OCI-LY3 (cell line): ENCODE data around the gene ZNF831.

Experiments used
- H2AFZ ChIP-seq: fragments of 200-600, 300-600 bp; shearing (Covaris generic); 2 replicates; pipeline ENCODE4 v1.6.0; 2014; ENCODE audit warnings: antibody characterized with exemption, low read depth, low read length
- H3K27ac ChIP-seq: fragments of 200-600, 300-600 bp; sonication (generic); 2 replicates; pipeline ENCODE4 v1.5.1; 2014; ENCODE audit warnings: mild to moderate bottlenecking, low read length, moderate library complexity, mixed read lengths
- H3K27me3 ChIP-seq: fragments of 200-600, 300-600 bp; sonication (generic); 2 replicates; pipeline ENCODE4 v1.6.1; 2014; ENCODE audit warnings: low read depth, low read length, mixed read lengths
- H3K36me3 ChIP-seq: fragments of 200-600, 300-600 bp; sonication (generic); replicated peaks from 2 replicates; pipeline ENCODE3; 2014; ENCODE audit warnings: low read depth, low read length, mixed read lengths
- H3K4me1 ChIP-seq: fragments of 300-600, 200-600 bp; sonication (generic); 2 replicates; pipeline ENCODE4 v1.6.1; 2014; ENCODE audit warnings: low read length, mixed read lengths
- H3K4me2 ChIP-seq: fragments of 200-600, 300-600 bp; sonication (generic); 2 replicates; pipeline ENCODE4 v1.6.1; 2014; ENCODE audit warnings: low read length, mixed read lengths
- H3K4me3 ChIP-seq: fragments of 300-600, 200-600 bp; sonication (generic); 2 replicates; pipeline ENCODE4 v1.5.1; 2014; ENCODE audit warnings: antibody characterized with exemption, mild to moderate bottlenecking, low read length, moderate library complexity
- H3K79me2 ChIP-seq: fragments of 300-600, 200-600 bp; shearing (Covaris generic); 2 replicates; pipeline ENCODE4 v1.6.1; 2014; ENCODE audit warnings: mild to moderate bottlenecking, low read length, mixed read lengths
- H3K9ac ChIP-seq: fragments of 300-600, 200-600 bp; shearing (Covaris generic); 2 replicates; pipeline ENCODE4 v1.6.0; 2014; ENCODE audit warnings: mild to moderate bottlenecking, low read length, moderate library complexity
- H3K9me3 ChIP-seq: fragments of 200-600, 300-600 bp; shearing (Covaris generic); 2 replicates; pipeline ENCODE4 v1.6.1; 2014; ENCODE audit warnings: low read length, mixed read lengths; ENCODE audit not compliant: insufficient read depth
- H4K20me1 ChIP-seq: fragments of 200-600, 300-600 bp; sonication (generic); 2 replicates; pipeline ENCODE4 v1.6.1; 2016; ENCODE audit warnings: low read length, mixed read lengths; ENCODE audit not compliant: insufficient read depth
- EZH2phosphoT487 ChIP-seq: fragments of 200-600 bp; shearing (Covaris generic); IDR thresholded peaks from 2 replicates; pipeline ENCODE4 v1.6.1; 2018; ENCODE audit warnings: antibody characterized with exemption, mixed run types, low read depth
- TF ChIP-seq, protein P1 (sequence below): fragments of 200-600, 300-600 bp; sonication (generic); IDR thresholded peaks from 2 replicates; pipeline ENCODE4 v1.5.1; 2014; ENCODE audit warnings: antibody characterized with exemption, low read length, low read depth

ZNF831 gene

GRCh38 chr20:59141818-59142581 lies 21.6 kb upstream of the ZNF831 start:
- Histone ChIP-seq H3K27me3 (peaks cover 57% of the 10 kb centered on the region), H3K79me2 (no peaks in the 10 kb centered on the region), H2AFZ (no peak overlapping the region), H3K9ac (no peak overlapping the region), H3K36me3 (no peaks in the 10 kb centered on the region), H4K20me1 (no peaks in the 10 kb centered on the region), H3K4me2 (no peak overlapping the region), H3K4me1 (no peaks in the 10 kb centered on the region), H3K27ac (no peak overlapping the region), H3K4me3 (no peak overlapping the region), H3K9me3 (no peaks in the 10 kb centered on the region)
- TF ChIP-seq, protein P1, sequence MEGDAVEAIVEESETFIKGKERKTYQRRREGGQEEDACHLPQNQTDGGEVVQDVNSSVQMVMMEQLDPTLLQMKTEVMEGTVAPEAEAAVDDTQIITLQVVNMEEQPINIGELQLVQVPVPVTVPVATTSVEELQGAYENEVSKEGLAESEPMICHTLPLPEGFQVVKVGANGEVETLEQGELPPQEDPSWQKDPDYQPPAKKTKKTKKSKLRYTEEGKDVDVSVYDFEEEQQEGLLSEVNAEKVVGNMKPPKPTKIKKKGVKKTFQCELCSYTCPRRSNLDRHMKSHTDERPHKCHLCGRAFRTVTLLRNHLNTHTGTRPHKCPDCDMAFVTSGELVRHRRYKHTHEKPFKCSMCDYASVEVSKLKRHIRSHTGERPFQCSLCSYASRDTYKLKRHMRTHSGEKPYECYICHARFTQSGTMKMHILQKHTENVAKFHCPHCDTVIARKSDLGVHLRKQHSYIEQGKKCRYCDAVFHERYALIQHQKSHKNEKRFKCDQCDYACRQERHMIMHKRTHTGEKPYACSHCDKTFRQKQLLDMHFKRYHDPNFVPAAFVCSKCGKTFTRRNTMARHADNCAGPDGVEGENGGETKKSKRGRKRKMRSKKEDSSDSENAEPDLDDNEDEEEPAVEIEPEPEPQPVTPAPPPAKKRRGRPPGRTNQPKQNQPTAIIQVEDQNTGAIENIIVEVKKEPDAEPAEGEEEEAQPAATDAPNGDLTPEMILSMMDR: no peak
- no peak for TF ChIP-seq EZH2phosphoT487

DNA sequence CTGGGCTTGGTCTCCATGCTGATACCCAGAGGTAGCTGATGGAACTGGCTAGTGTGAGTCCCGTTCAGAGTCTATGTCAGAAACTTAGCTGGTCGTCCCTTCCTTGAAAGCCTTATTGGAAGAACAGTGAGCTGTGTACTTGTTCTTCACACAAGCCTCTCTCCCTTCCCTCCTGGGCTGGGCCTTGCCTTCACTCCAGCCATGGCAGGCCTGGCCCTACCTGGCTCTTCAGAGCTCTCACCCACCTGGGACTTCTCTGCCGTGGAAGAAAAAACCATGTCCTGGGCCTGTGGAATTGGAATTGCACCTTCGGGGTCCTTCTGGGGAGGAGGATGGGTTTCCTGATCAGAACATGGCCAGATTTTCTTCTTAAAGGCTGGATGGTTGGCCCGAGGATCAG lies 20.3 kb upstream of the ZNF831 start:
- Histone ChIP-seq H3K79me2 (no peaks in the 10 kb centered on the region), H3K4me1 (no peaks in the 10 kb centered on the region), H3K4me3 (no peak overlapping the region), H3K27me3 (peaks cover 55% of the 10 kb centered on the region), H3K27ac (no peak overlapping the region), H2AFZ (no peak overlapping the region), H3K4me2 (no peak overlapping the region), H4K20me1 (no peaks in the 10 kb centered on the region), H3K9me3 (no peaks in the 10 kb centered on the region), H3K9ac (no peak overlapping the region), H3K36me3 (no peaks in the 10 kb centered on the region)
- TF ChIP-seq, protein P1: no peak
- TF ChIP-seq EZH2phosphoT487: no peak

- no peak overlapping the region for H3K9ac ChIP-seq
- no peaks in the 10 kb centered on the region for H3K79me2 ChIP-seq
- H3K36me3 ChIP-seq: no peaks in the 10 kb centered on the region
- peaks cover 58% of the 10 kb centered on the region for H3K27me3 ChIP-seq
- TF ChIP-seq EZH2phosphoT487: no peak
- TF ChIP-seq, protein P1: no peak
- H2AFZ ChIP-seq: no peak overlapping the region
- no peaks in the 10 kb centered on the region for H4K20me1 ChIP-seq
- no peak overlapping the region for H3K27ac ChIP-seq
- H3K9me3 ChIP-seq: no peaks in the 10 kb centered on the region
- no peak overlapping the region for H3K4me3 ChIP-seq
- H3K4me1 ChIP-seq: no peaks in the 10 kb centered on the region
- no peak overlapping the region for H3K4me2 ChIP-seq
Observed at GRCh38 chr20:59144179-59144830, 19.3 kb upstream of the ZNF831 start.

DNA sequence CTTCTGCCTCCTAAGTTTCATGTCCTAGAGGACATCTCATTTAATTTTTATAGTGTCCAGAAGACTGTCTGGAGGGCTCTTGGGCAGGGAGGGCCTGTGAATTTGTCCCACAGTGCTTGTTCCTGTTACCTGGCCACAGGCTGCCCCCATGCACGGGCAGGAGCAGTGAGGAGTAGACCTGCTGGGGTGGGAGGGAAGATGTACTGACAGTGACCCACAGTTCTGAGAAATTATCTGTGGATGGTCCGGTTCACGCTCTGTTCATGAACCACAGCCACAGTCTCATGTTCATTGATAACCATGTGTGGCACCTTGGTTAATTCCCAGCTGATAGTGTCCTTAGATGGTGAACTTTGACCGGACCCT lies 18.8 kb upstream of the ZNF831 start:
- H3K4me2 ChIP-seq: no peak overlapping the region
- no peak overlapping the region for H3K4me3 ChIP-seq
- no peak overlapping the region for H3K27ac ChIP-seq
- H3K27me3 ChIP-seq: peaks cover 58% of the 10 kb centered on the region
- no peak overlapping the region for H3K9ac ChIP-seq
- no peak overlapping the region for H2AFZ ChIP-seq
- H3K79me2 ChIP-seq: no peaks in the 10 kb centered on the region
- H3K9me3 ChIP-seq: no peaks in the 10 kb centered on the region
- no peaks in the 10 kb centered on the region for H3K36me3 ChIP-seq
- no peaks in the 10 kb centered on the region for H3K4me1 ChIP-seq
- no peaks in the 10 kb centered on the region for H4K20me1 ChIP-seq
- TF ChIP-seq, protein P1: no peak
- TF ChIP-seq EZH2phosphoT487: no peak
